Astrocyte (in vitro differentiated cells and primary cell): ENCODE results near the gene STX7.

Experiments used
- CTCF ChIP-seq: IDR thresholded peaks from 2 replicates; pipeline ENCODE4 v1.5.1; 2011; ENCODE audit warnings: low read depth, mild to moderate bottlenecking, inconsistent platforms, low read length, moderate library complexity; ENCODE audit not compliant: insufficient read depth
- EZH2 ChIP-seq: IDR thresholded peaks from 2 replicates; pipeline ENCODE4 v1.6.1; 2012; ENCODE audit warnings: mild to moderate bottlenecking, low read length, inconsistent platforms; ENCODE audit not compliant: insufficient read depth

DNA sequence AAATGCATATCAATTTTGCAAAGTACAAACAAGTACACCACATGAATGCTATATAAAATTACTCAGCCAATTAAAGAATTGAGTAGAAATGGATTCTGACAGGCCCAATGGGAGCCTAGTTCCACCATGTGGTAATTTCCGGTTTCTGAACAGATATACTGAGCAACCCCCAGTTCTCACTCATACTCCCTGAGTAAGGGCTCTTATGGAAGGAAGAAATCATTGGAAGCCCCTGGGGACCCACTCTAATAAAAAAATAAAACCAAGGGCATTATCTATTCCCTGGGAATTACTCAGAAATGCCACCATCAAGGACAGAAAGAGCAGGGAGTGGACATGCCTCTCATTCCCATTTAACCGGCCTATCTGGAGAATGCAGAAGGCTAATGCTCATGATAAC is 34.6 kb downstream of the STX7 start:
- TF ChIP-seq EZH2 (no peak), CTCF (no peak)
